Measurements from ENCODE around the gene CRYAA.
"Not testable (repeated sequence)": the region's sequence is repeated elsewhere in the genome, so short reads cannot be mapped to it uniquely, and the experiment has no call there.

Gene CRYAA

DNA sequence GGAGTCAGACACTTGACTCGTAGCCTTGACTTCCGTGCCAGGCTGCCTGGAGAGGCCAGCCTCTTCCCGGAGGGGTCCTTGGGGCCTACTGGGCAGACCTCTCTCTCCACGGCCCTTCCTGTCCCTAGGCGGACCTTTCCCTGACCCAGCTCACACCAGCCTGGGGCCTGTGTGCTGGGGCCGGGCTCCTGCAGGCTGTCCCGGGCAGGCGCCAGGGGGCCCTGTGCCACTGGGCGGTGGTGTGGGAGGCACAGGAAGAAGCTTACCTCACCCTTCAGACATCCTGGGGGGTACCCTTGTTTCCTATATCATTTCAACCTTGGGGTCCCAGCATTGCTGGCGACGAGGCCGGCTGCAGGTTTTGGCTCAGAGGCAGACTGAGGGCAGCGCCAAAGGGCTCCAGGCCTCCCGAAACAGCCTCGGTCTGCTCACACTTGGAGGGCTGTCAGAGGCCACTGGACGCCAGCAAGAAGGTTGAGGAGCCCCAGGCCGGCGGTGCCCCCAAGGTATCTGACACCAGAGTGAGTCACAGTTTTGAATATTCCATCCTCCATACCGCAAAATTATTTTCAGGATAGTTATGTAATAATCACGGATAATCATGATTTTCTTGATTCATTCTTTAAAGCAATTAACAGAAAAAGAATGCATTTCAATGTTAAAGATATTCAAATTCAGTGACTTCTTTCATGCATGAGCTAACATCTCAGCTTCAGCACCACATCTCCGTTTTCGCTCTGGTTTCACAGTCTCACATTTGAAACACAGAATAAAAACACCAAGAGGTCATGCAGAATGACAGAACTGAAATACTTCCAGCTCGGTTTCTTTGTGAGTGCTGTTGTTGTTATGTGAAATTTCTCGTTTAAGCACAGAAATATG lies 6.7 kb upstream of the CRYAA start:
- not testable (repeated sequence) for H3K9me3 ChIP-seq (ENCODE audit: control insufficient read depth, low read length); H3K4me1 ChIP-seq (ENCODE audit: control insufficient read depth, insufficient read depth, low read length); H3K4me3 ChIP-seq (ENCODE audit: insufficient read depth, low read depth, low read length); H3K27ac ChIP-seq (ENCODE audit: insufficient read depth, low read depth, low read length, poor library complexity, severe bottlenecking); H3K36me3 ChIP-seq (ENCODE audit: control insufficient read depth, insufficient read depth, low read length); H3K27me3 ChIP-seq (ENCODE audit: control insufficient read depth, insufficient read depth, low read length, poor library complexity, severe bottlenecking)
- WGBS, 2 experiments, result no CpG with 5 or more reads among the region's 24 CpGs

DNA sequence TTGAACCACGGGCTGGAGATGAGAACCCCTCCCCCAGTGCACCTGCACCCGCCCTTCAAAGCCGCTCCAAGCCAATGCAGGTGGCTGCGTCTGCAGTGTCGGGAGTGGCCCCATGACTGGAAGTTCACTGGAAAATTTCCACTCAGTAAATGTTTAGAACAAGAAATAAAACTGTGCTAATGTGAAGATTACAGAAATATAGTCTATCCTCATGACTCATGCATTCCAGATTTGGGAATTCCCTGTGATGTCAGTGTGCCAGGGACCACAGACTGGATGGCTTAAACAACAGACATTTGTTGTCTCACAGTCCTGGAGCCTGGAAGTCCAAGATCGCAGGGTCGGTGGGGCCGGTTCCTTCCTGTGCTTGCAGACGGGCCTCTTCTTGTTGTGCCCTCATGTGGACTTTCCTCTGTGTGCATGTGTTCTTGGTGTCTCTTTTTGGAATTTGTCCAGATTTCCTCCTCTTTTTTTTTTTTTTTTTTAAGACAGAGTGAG lies 6.1 kb upstream of the CRYAA start:
- H3K4me1 ChIP-seq (ENCODE audit: control insufficient read depth, insufficient read depth, low read length); H3K36me3 ChIP-seq (ENCODE audit: control insufficient read depth, insufficient read depth, low read length); H3K9me3 ChIP-seq (ENCODE audit: control insufficient read depth, low read length); H3K27me3 ChIP-seq (ENCODE audit: control insufficient read depth, insufficient read depth, low read length, poor library complexity, severe bottlenecking); H3K4me3 ChIP-seq (ENCODE audit: insufficient read depth, low read depth, low read length); H3K27ac ChIP-seq (ENCODE audit: insufficient read depth, low read depth, low read length, poor library complexity, severe bottlenecking): not testable (repeated sequence)
- WGBS, 2 experiments, result no CpG with 5 or more reads among the region's 9 CpGs

DNA sequence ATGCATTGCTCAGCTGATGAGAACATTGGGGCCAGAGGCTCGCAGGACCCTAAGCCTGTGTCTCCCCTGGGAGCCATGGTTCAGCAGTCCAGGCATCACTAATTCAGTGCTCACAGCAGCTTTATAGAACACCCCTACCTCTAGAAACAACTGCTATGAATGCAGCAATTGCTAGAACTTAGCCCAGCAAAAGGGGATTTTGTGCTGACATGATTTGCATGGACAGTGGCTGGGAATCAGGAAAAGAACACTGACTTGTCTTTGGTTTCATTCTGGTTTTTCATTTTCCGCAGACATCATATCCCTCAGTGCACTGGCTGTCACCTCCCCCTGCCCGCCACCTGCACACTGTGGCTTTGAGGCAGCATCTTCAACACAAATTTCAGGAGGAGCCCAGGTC lies 4.0 kb upstream of the CRYAA start:
- not testable (repeated sequence) for H3K4me3 ChIP-seq (ENCODE audit: insufficient read depth, low read depth, low read length); H3K9me3 ChIP-seq (ENCODE audit: control insufficient read depth, low read length); H3K36me3 ChIP-seq (ENCODE audit: control insufficient read depth, insufficient read depth, low read length); H3K27ac ChIP-seq (ENCODE audit: insufficient read depth, low read depth, low read length, poor library complexity, severe bottlenecking); H3K27me3 ChIP-seq (ENCODE audit: control insufficient read depth, insufficient read depth, low read length, poor library complexity, severe bottlenecking); H3K4me1 ChIP-seq (ENCODE audit: control insufficient read depth, insufficient read depth, low read length)
- WGBS, 2 experiments, result no CpG with 5 or more reads among the region's 3 CpGs

DNA sequence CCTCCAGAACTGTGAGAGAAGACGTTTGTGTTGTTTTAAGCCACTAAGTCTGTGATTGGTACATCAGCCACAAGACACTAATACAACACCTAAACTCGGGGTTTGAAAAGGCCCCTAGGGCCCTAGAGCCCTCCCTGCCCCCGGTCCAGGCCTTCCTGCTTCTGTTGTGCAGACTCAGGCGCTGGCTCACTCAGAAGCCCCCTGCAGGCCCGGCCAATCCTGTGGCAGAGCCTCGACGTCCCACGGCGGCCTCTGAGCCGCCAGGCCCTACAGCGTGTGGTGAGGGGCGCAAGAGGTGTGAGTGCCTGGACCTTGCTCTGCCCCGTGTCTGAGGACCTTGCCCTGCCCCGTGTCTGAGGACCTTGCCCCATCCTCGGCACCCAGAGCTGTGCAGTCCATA lies 3.1 kb upstream of the CRYAA start:
- H3K27me3 ChIP-seq (ENCODE audit: control insufficient read depth, insufficient read depth, low read length, poor library complexity, severe bottlenecking); H3K27ac ChIP-seq (ENCODE audit: insufficient read depth, low read depth, low read length, poor library complexity, severe bottlenecking); H3K4me3 ChIP-seq (ENCODE audit: insufficient read depth, low read depth, low read length); H3K9me3 ChIP-seq (ENCODE audit: control insufficient read depth, low read length); H3K4me1 ChIP-seq (ENCODE audit: control insufficient read depth, insufficient read depth, low read length); H3K36me3 ChIP-seq (ENCODE audit: control insufficient read depth, insufficient read depth, low read length): not testable (repeated sequence)
- 80% methylated on average over 1 of the region's 15 CpGs; no CpG with 5 or more reads in 1 of the 2 experiments for WGBS, 2 experiments

DNA sequence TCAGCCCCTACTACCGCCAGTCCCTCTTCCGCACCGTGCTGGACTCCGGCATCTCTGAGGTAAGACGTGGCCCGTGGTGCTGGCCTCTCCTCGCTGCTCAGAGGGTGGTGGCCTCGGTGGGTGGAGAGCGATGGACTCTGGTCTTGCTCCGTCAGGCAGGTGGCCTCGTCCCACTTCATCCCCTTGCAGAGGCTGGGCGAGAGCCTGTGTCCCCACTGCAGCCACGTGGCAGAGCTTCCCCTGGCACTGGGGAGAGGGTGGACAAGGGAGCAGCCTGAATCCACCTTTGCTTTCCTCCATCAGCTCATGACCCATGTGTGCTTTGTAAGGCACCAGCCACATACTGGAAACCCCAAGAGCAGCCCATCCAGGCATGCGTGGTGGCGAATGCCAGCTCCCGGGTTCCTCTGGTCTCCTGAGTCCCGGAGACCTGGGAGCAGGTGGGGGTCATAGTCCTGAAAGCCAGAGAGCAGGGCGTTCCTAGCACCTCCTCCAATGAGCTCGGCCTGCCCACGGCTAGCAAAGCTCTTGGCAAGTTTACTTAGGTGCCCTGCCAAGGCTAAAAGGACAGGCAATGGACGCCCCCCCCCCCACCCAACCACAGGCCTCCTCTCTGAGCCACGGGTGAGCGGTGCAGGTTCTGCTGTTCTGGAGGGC lies 550 bp downstream of the CRYAA start:
- H3K36me3 ChIP-seq (ENCODE audit: control insufficient read depth, insufficient read depth, low read length); H3K9me3 ChIP-seq (ENCODE audit: control insufficient read depth, low read length); H3K4me1 ChIP-seq (ENCODE audit: control insufficient read depth, insufficient read depth, low read length); H3K4me3 ChIP-seq (ENCODE audit: insufficient read depth, low read depth, low read length); H3K27me3 ChIP-seq (ENCODE audit: control insufficient read depth, insufficient read depth, low read length, poor library complexity, severe bottlenecking); H3K27ac ChIP-seq (ENCODE audit: insufficient read depth, low read depth, low read length, poor library complexity, severe bottlenecking): not testable (repeated sequence)
- WGBS, 2 experiments, result no CpG with 5 or more reads among the region's 23 CpGs

DNA sequence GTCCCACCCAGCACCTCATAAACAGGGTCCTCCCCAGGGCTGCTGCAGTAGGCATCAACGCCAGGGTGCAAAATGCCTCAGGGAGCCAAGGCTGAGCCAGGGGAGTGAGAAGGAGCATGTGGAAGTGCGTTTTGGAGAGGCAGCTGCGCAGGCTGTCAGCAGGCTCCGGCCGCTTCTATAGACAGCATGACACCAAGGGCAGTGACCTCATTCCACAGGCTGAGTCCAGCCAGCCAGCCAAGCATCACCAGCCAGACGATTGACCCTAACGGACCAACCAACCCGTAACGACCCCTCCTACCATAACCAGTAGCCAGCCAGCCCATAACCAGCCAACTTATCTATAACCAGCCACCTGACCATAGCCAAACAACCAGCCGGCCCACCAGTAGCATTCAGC lies 1.1 kb downstream of the CRYAA start:
- H3K36me3 ChIP-seq (ENCODE audit: control insufficient read depth, insufficient read depth, low read length); H3K27ac ChIP-seq (ENCODE audit: insufficient read depth, low read depth, low read length, poor library complexity, severe bottlenecking); H3K9me3 ChIP-seq (ENCODE audit: control insufficient read depth, low read length); H3K4me1 ChIP-seq (ENCODE audit: control insufficient read depth, insufficient read depth, low read length); H3K4me3 ChIP-seq (ENCODE audit: insufficient read depth, low read depth, low read length); H3K27me3 ChIP-seq (ENCODE audit: control insufficient read depth, insufficient read depth, low read length, poor library complexity, severe bottlenecking): not testable (repeated sequence)
- no CpG with 5 or more reads among the region's 10 CpGs for WGBS, 2 experiments

DNA sequence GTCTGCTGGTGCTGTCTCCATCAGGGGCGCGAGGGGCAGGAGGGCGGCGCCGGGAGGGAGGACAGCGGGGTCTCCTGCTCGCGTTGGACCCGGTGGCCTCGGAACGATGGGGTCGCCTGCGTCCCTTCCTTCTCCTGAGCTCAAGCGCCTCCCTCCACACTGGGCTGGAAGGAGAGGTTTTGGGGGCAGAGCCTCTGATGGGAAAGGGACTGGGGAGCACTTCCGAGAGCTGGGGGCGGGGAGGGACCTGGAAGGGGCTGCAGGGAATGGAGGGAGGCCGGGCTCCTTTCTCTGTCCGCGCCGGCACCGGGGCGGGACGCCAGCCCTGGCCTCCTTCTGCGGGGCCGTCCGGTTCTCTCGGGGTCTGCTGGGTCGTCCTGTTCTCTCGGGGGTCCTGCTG lies 4.0 kb downstream of the CRYAA start:
- H3K4me1 ChIP-seq (ENCODE audit: control insufficient read depth, insufficient read depth, low read length), result not testable (repeated sequence)
- no CpG with 5 or more reads among the region's 29 CpGs for WGBS, 2 experiments

DNA sequence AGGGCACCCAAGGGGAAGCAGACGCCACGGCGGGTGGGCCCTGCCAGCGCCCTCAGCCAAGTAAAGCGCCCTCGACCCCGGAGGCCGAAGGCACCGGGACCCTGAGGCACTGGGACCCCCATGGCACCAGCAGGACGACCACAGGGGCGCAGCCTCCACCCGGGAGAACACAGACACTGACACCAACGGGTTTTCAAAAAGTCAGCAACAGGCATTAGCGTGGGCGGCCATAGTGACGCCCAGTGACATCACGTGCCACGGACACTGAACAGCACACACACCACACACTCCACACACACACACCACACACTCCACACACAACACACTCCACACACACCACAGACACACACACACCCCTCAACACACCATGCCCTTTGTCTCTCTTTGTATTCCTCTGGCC lies 4.6 kb downstream of the CRYAA start:
- not testable (repeated sequence) for H3K27ac ChIP-seq (ENCODE audit: insufficient read depth, low read depth, low read length, poor library complexity, severe bottlenecking); H3K36me3 ChIP-seq (ENCODE audit: control insufficient read depth, insufficient read depth, low read length); H3K9me3 ChIP-seq (ENCODE audit: control insufficient read depth, low read length); H3K4me1 ChIP-seq (ENCODE audit: control insufficient read depth, insufficient read depth, low read length); H3K4me3 ChIP-seq (ENCODE audit: insufficient read depth, low read depth, low read length); H3K27me3 ChIP-seq (ENCODE audit: control insufficient read depth, insufficient read depth, low read length, poor library complexity, severe bottlenecking)
- no CpG with 5 or more reads among the region's 18 CpGs for WGBS, 2 experiments

More for the DNA sequence above, 4.0 kb downstream of the CRYAA start:
- not testable (repeated sequence) for H3K27me3 ChIP-seq (ENCODE audit: control insufficient read depth, insufficient read depth, low read length, poor library complexity, severe bottlenecking); H3K4me3 ChIP-seq (ENCODE audit: insufficient read depth, low read depth, low read length); H3K9me3 ChIP-seq (ENCODE audit: control insufficient read depth, low read length); H3K27ac ChIP-seq (ENCODE audit: insufficient read depth, low read depth, low read length, poor library complexity, severe bottlenecking); H3K36me3 ChIP-seq (ENCODE audit: control insufficient read depth, insufficient read depth, low read length)

DNA sequence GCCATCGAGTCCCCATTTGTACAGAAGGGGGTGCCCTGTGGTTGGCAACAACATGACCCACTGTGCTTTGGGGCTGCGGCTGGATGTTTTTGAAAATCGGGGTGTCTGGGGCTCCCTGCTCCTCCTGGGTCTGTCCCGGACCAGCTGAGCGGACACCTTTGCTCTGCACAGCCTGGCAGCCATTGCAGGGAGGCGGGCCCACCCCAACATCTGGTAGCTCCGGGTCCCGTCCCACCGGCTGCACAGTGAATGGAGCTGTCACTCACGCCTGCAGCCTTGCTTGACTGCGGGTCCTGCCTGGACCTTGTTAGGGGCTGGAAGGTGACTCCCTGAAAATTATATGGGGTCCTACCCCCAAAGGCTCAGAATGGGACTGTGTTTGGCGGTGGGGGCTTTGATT lies 5.1 kb downstream of the CRYAA start:
- H3K9me3 ChIP-seq (ENCODE audit: control insufficient read depth, low read length); H3K27me3 ChIP-seq (ENCODE audit: control insufficient read depth, insufficient read depth, low read length, poor library complexity, severe bottlenecking); H3K27ac ChIP-seq (ENCODE audit: insufficient read depth, low read depth, low read length, poor library complexity, severe bottlenecking); H3K4me3 ChIP-seq (ENCODE audit: insufficient read depth, low read depth, low read length); H3K36me3 ChIP-seq (ENCODE audit: control insufficient read depth, insufficient read depth, low read length); H3K4me1 ChIP-seq (ENCODE audit: control insufficient read depth, insufficient read depth, low read length): not testable (repeated sequence)
- WGBS, 2 experiments, result 100% methylated on average over 1 of the region's 12 CpGs; no CpG with 5 or more reads in 1 of the 2 experiments

DNA sequence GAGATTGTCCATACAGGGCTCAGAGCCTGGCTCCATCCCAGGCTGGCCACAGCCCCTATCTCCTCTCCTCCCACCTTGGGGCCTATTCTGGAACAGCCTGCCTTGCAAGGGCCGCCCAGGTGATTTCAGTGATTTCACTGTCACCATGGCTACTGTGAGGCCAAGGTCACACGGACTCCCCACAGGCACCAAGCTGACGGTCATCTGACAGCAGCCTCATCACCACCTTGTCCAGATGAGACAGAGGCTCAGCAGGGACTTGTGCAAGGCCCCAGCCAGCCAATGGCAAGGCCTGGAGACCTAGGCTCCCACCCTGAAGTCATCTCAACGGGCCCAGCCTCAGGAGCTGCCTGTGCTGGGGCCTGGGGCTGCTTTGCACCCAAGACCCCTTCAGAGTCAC lies 6.2 kb downstream of the CRYAA start:
- H3K4me3 ChIP-seq (ENCODE audit: insufficient read depth, low read depth, low read length); H3K9me3 ChIP-seq (ENCODE audit: control insufficient read depth, low read length); H3K27me3 ChIP-seq (ENCODE audit: control insufficient read depth, insufficient read depth, low read length, poor library complexity, severe bottlenecking); H3K4me1 ChIP-seq (ENCODE audit: control insufficient read depth, insufficient read depth, low read length); H3K36me3 ChIP-seq (ENCODE audit: control insufficient read depth, insufficient read depth, low read length); H3K27ac ChIP-seq (ENCODE audit: insufficient read depth, low read depth, low read length, poor library complexity, severe bottlenecking): not testable (repeated sequence)
- WGBS, 2 experiments, result no CpG with 5 or more reads among the region's 4 CpGs
